K562 (cell line): ENCODE measurements around the gene LSM4. TPM values are rescaled to one million over a fixed set of nuclear protein-coding genes. Genes with fewer than 3 reads are reported as not detected.

ENCODE experiments used
- ATF3 ChIP-seq, 2 experiments: fragments of 450-650 bp in 1 of 2; sonication (generic) in 1 of 2; formaldehyde crosslinking in 1 of 2; IDR thresholded peaks in 1 of 2; conservative IDR thresholded peaks in 1 of 2; 2 replicates each; pipeline versions ENCODE4 v1.6.1 to v1.8.1; 2016 to 2023; ENCODE audit warnings: mild to moderate bottlenecking in 2 of 2, moderate library complexity in 2 of 2, inconsistent platforms in 1 of 2, missing genetic modification reagents in 1 of 2
- CBFA2T2 ChIP-seq: fragments of 450-650 bp; conservative IDR thresholded peaks from 2 replicates; pipeline ENCODE4 v1.6.1; 2017; ENCODE audit warnings: mild to moderate bottlenecking
- CBX8 ChIP-seq: fragments of 200-600 bp; sonication (generic); IDR thresholded peaks from 2 replicates; pipeline ENCODE4 v1.6.1; 2012; ENCODE audit warnings: borderline replicate concordance, mixed run types, low read depth, mild to moderate bottlenecking, moderate library complexity, mixed read lengths, low read length, control low read depth, inconsistent platforms; ENCODE audit not compliant: poor library complexity, severe bottlenecking; ENCODE audit errors: extremely low read depth
- FOXM1 ChIP-seq, 2 experiments: fragments of 450-650 bp in 1 of 2; sonication (generic) in 1 of 2; formaldehyde crosslinking in 1 of 2; IDR thresholded peaks; 2 replicates each; pipeline versions ENCODE4 v1.6.1 to v1.9.0; 2017 to 2022; ENCODE audit warnings: low read depth in 2 of 2, mild to moderate bottlenecking in 2 of 2, missing genetic modification reagents in 1 of 2, moderate library complexity in 1 of 2
- HDAC6 ChIP-seq: IDR thresholded peaks from 2 replicates; pipeline ENCODE4 v1.6.1; 2012; ENCODE audit warnings: low read depth, mild to moderate bottlenecking, control low read depth, inconsistent platforms, low read length, moderate library complexity
- KDM2B ChIP-seq: fragments of 250-450 bp; sonication (Bioruptor Pico); IDR thresholded peaks from 2 replicates; pipeline ENCODE4 v1.8.0; 2021; ENCODE audit warnings: mild to moderate bottlenecking, moderate library complexity
- MTA3 ChIP-seq: fragments of 450-650 bp; formaldehyde crosslinking; IDR thresholded peaks from 2 replicates; pipeline ENCODE4 v1.6.1; 2017; ENCODE audit warnings: mild to moderate bottlenecking, borderline replicate concordance
- NFIC ChIP-seq: fragments of 450-650 bp; IDR thresholded peaks from 2 replicates; pipeline ENCODE4 v1.6.1; 2017; ENCODE audit warnings: mild to moderate bottlenecking, inconsistent platforms
- PHB ChIP-seq: fragments of 250-450 bp; sonication (Bioruptor Pico); IDR thresholded peaks from 2 replicates; pipeline ENCODE4 v1.5.0; 2021
- PML ChIP-seq: IDR thresholded peaks from 2 replicates; pipeline ENCODE4 v1.6.1; 2012; ENCODE audit warnings: low read length, inconsistent platforms
- PRMT5 ChIP-seq: sonication (generic); formaldehyde crosslinking; IDR thresholded peaks from 2 replicates; pipeline ENCODE4 v1.5.0; 2020; ENCODE audit warnings: missing genetic modification reagents
- PTBP1 ChIP-seq: fragments of 200-400 bp; formaldehyde crosslinking; IDR thresholded peaks from 2 replicates; pipeline ENCODE4 v1.6.1; 2017; ENCODE audit warnings: low read depth, low read length
- SREBF1 ChIP-seq: fragments of 150-350 bp; IDR thresholded peaks from 2 replicates; pipeline ENCODE4 v1.6.1; 2014; ENCODE audit warnings: antibody characterized with exemption, low read depth, low read length, borderline replicate concordance
- TAF15 ChIP-seq: fragments of 200-400 bp; formaldehyde crosslinking; IDR thresholded peaks from 2 replicates; pipeline ENCODE4 v1.6.1; 2017; ENCODE audit warnings: mild to moderate bottlenecking, low read depth, low read length, moderate library complexity
- ZBTB8A ChIP-seq: fragments of 450-650 bp; IDR thresholded peaks from 2 replicates; pipeline ENCODE4 v1.6.1; 2018; ENCODE audit warnings: mild to moderate bottlenecking, moderate library complexity; ENCODE audit not compliant: partially characterized antibody
- ZNF354B ChIP-seq: fragments of 250-450 bp; sonication (Bioruptor Pico); IDR thresholded peaks from 2 replicates; pipeline ENCODE4 v1.4.0; 2020
- ZNF512 ChIP-seq: IDR thresholded peaks from 2 replicates; pipeline ENCODE4 v1.6.1; 2016; ENCODE audit warnings: missing genetic modification characterization, missing compliant biosample characterization
- polyA plus RNA-seq, 8 experiments: library from polyadenylated mRNA; depleted of rRNA in 4 of 8; stranded (reverse) in 5 of 8; unstranded in 3 of 8; fragments of >200 nt; fragmentation: Nextera tagmentation in 2 of 8; fragmentation: Illumina TruSeq in 1 of 8; extraction: Ambion mirVana in 2 of 8; extraction: Trizol in 1 of 8; gene quantifications; 2 replicates each; pipeline versions ENCODE4 v1.2.1 to v1.2.3, GENCODE V29; 2011 to 2014; ENCODE audit warnings: inconsistent platforms in 1 of 8, missing spikeins in 1 of 8
- total RNA-seq, 7 experiments: library from RNA; depleted of rRNA in 6 of 7; stranded (reverse); fragments of >200 nt in 6 of 7; fragmentation: Illumina TruSeq in 2 of 7; extraction: Trizol in 2 of 7; gene quantifications; 2 replicates each; pipeline versions ENCODE4 v1.2.1 to v1.2.3, GENCODE V29; 2011 to 2021; ENCODE audit warnings: low replicate concordance in 1 of 7
- TF ChIP-seq, protein P1 (sequence below): fragments of 200-800 bp; sonication (Bioruptor generic); IDR thresholded peaks from 2 replicates; pipeline ENCODE4 v1.6.1; 2017; ENCODE audit warnings: missing genetic modification characterization, missing compliant biosample characterization
- TF ChIP-seq, protein P2 (sequence below): fragments of 450-650 bp; IDR thresholded peaks from 2 replicates; pipeline ENCODE4 v1.6.1; 2018; ENCODE audit warnings: mild to moderate bottlenecking, low read depth; ENCODE audit not compliant: partially characterized antibody
- TF ChIP-seq, protein P3 (sequence below): fragments of 250-450 bp; sonication (Bioruptor Pico); IDR thresholded peaks from 2 replicates; pipeline ENCODE4 v1.5.0; 2021

Gene LSM4
- total and polyA plus RNA-seq, 9 of the 15 experiments (the other 6 are each of a cell fraction or from before 2014, with no cell fraction given): 11.9 to 763 (median 202) TPM

GRCh38 chr19:18304458-18305310, 18.2 kb downstream of the LSM4 start (continued):
- TF ChIP-seq ZNF512 (tag) (0 out of 2 replicates have a peak, but pooled peaks have one; percentile 3), CBFA2T2 (0 out of 2 replicates have a peak, but pooled peaks have one; percentile 10), FOXM1 (IDR thresholded peaks at IDR 0.05; ENCODE audit: low read depth) (no peak), FOXM1 (CRISPR knock-in tag; IDR thresholded peaks at IDR 0.05; ENCODE audit: low read depth) (no peak), PML (peak; percentile 31; the same call in 1 of the 2 replicates), HDAC6 (no peak), PHB (CRISPR knock-in tag) (no peak), MTA3 (peak; percentile 68), PTBP1 (no peak), ATF3 (IDR thresholded peaks at IDR 0.05) (peak; percentile 86), ATF3 (CRISPR knock-in tag; conservative IDR thresholded peaks at IDR 0.05) (no peak), PRMT5 (CRISPR knock-in tag) (no peak), CBX8 (no peak), SREBF1 (no peak), KDM2B (CRISPR knock-in tag) (no peak), TAF15 (no peak), NFIC (peak; percentile 34; the same call in 1 of the 2 replicates), ZNF354B (no peak), ZBTB8A (no peak)
- TF ChIP-seq, protein P1, sequence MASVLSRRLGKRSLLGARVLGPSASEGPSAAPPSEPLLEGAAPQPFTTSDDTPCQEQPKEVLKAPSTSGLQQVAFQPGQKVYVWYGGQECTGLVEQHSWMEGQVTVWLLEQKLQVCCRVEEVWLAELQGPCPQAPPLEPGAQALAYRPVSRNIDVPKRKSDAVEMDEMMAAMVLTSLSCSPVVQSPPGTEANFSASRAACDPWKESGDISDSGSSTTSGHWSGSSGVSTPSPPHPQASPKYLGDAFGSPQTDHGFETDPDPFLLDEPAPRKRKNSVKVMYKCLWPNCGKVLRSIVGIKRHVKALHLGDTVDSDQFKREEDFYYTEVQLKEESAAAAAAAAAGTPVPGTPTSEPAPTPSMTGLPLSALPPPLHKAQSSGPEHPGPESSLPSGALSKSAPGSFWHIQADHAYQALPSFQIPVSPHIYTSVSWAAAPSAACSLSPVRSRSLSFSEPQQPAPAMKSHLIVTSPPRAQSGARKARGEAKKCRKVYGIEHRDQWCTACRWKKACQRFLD (CRISPR knock-in tag): 0 out of 2 replicates have a peak, but pooled peaks have one; percentile 25
- TF ChIP-seq, protein P2, sequence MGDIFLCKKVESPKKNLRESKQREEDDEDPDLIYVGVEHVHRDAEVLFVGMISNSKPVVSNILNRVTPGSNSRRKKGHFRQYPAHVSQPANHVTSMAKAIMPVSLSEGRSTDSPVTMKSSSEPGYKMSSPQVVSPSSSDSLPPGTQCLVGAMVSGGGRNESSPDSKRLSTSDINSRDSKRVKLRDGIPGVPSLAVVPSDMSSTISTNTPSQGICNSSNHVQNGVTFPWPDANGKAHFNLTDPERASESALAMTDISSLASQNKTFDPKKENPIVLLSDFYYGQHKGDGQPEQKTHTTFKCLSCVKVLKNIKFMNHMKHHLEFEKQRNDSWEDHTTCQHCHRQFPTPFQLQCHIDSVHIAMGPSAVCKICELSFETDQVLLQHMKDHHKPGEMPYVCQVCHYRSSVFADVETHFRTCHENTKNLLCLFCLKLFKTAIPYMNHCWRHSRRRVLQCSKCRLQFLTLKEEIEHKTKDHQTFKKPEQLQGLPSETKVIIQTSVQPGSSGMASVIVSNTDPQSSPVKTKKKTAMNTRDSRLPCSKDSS: no peak
- TF ChIP-seq, protein P3, sequence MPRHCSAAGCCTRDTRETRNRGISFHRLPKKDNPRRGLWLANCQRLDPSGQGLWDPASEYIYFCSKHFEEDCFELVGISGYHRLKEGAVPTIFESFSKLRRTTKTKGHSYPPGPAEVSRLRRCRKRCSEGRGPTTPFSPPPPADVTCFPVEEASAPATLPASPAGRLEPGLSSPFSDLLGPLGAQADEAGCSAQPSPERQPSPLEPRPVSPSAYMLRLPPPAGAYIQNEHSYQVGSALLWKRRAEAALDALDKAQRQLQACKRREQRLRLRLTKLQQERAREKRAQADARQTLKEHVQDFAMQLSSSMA (CRISPR knock-in tag): no peak
